ENCODE data around the gene FGG. TPM values are rescaled to one million over a fixed set of nuclear protein-coding genes. Genes with fewer than 3 reads are reported as not detected.

The FGG gene
- total and polyA plus RNA-seq, 2 of the 8 experiments (the other 6 are each of a cell fraction or from before 2014, with no cell fraction given): not detected

DNA sequence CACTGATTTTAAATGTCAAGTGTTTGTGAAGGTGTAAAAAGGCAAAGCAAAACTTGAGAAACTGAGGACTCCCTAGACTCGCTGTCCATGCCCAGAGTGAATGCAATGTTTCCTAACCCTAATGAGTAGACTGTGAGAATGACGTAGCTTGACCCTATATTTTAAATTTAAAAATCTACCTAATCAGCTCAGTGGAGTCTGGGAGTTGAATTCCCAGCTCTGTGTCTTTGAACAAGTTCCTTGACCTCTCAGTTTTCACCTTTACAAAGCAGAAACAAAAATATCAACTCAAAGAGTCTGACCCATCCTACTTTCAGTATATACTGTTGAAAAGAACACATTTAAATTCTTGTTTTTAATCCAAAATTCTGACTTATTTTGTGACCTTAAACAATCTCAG lies 24.3 kb downstream of the FGG start:
- FAIRE-seq: no peak

More for the DNA sequence above, 24.3 kb downstream of the FGG start:
- H4K8ac ChIP-seq (ENCODE audit: extremely low read depth, insufficient read depth, low read length): no peak overlapping the region
- H3K4me1 ChIP-seq (replicated peaks in 1 of 4; ENCODE audit: control insufficient read depth in 3 of 4, insufficient read depth in 4 of 4, low read length in 3 of 4): 0 out of 7 replicates have a peak, but pooled peaks cover 0 to 3% (median 0%) of the 10 kb centered on the region in 4 experiments
- ChIA-PET POLR2A (ENCODE audit: partially characterized antibody) (no interaction called here), CTCF (ENCODE audit: partially characterized antibody) (interaction anchor here (0.8 to 3.2 kb wide), 6 partner anchors 14 to 39 kb away, joined by 3 to 12 read pairs (median 3); no protein-coding TSS in a partner anchor)
- H2AFZ ChIP-seq (ENCODE audit: low read length): no peak overlapping the region
- H2BK20ac ChIP-seq (ENCODE audit: low read length): no peak overlapping the region
- no peaks in the 10 kb centered on the region for H4K20me1 ChIP-seq (replicated peaks in 1 of 2; ENCODE audit: control insufficient read depth in 1 of 2, insufficient read depth in 2 of 2, low read length in 2 of 2)
- H3K9me3 ChIP-seq (ENCODE audit: insufficient read depth in 2 of 2, low read depth in 1 of 2, low read length in 1 of 2): no peaks in the 10 kb centered on the region
- no peak overlapping the region for H2BK5ac ChIP-seq (ENCODE audit: low read depth, low read length)
- 91% methylated on average over 2 of the region's 2 CpGs; no CpG with 5 or more reads in 1 of the 2 experiments for WGBS, 2 experiments (ENCODE audit: extremely low coverage in 1 of 2, insufficient coverage in 1 of 2, insufficient read length in 1 of 2, insufficient replicate concordance in 2 of 2, low coverage in 1 of 2, low lambda C conversion rate in 2 of 2, missing lambda C conversion rate in 1 of 2)
- H3K79me2 ChIP-seq (ENCODE audit: control insufficient read depth in 1 of 2, insufficient read depth in 2 of 2, low read length in 2 of 2): no peaks in the 10 kb centered on the region
- H3K27ac ChIP-seq (ENCODE audit: low read depth, low read length): no peak overlapping the region
- DNase-seq (ENCODE audit: low read depth in 1 of 2, low spot score in 2 of 2): no peak
- no peaks in the 10 kb centered on the region for H3K27me3 ChIP-seq (replicated peaks in 1 of 4; ENCODE audit: control insufficient read depth in 3 of 4, extremely low read depth in 1 of 4, insufficient read depth in 3 of 4, low read length in 3 of 4)
- H2BK15ac ChIP-seq (ENCODE audit: low read length): no peak overlapping the region
- no peak overlapping the region for H3K23ac ChIP-seq (ENCODE audit: insufficient read length)
- no peak overlapping the region for H2BK12ac ChIP-seq (ENCODE audit: low read depth, low read length)
- H3K36me3 ChIP-seq (ENCODE audit: control insufficient read depth in 2 of 4, insufficient read depth in 4 of 4, low read length in 3 of 4): no peaks in the 10 kb centered on the region
- no peak overlapping the region for H3K4me3 ChIP-seq (ENCODE audit: extremely low read depth in 1 of 4, insufficient read depth in 2 of 4, low read depth in 3 of 4, low read length in 4 of 4)
- H3K14ac ChIP-seq (ENCODE audit: insufficient read length): no peak overlapping the region
- H4K91ac ChIP-seq (replicated peaks; ENCODE audit: insufficient read length, low read length): no peak overlapping the region
- no peak overlapping the region for H4K5ac ChIP-seq (ENCODE audit: insufficient read length, low read depth, low read length)
- no peaks in the 10 kb centered on the region for H3K79me1 ChIP-seq (ENCODE audit: low read depth, low read length)
- H3K23me2 ChIP-seq (ENCODE audit: low read depth, low read length): no peaks in the 10 kb centered on the region
- no peak overlapping the region for H3K56ac ChIP-seq (replicated peaks; ENCODE audit: insufficient read length, low read depth, low read length)
- no peak overlapping the region for H3K4ac ChIP-seq (replicated peaks; ENCODE audit: insufficient read length, low read depth, low read length)
- no peak overlapping the region for H3K9ac ChIP-seq (replicated peaks in 1 of 4; ENCODE audit: extremely low read depth in 1 of 4, low read depth in 3 of 4, low read length in 3 of 4)
- no peak overlapping the region for H2AK5ac ChIP-seq (ENCODE audit: low read depth, low read length)
- no peak overlapping the region for H2BK120ac ChIP-seq (replicated peaks; ENCODE audit: low read depth, low read length)
- H3K4me2 ChIP-seq (ENCODE audit: insufficient read depth in 1 of 2, low read depth in 2 of 2, low read length in 2 of 2): no peak overlapping the region
- H3K18ac ChIP-seq (ENCODE audit: extremely low read depth, low read length): no peak overlapping the region

Measured in H1 (cell line).